Right ventricle myocardium inferior (tissue), 1 donor: ENCODE data around the gene VOPP1. TPM values are rescaled to one million over a fixed set of nuclear protein-coding genes. Genes with fewer than 3 reads are reported as not detected.
"Not testable (repeated sequence)": the region's sequence is repeated elsewhere in the genome, so short reads cannot be mapped to it uniquely, and the experiment has no call there.

Experiments
- ATAC-seq: fragments of 200-7000 bp; cut with Tn5 transposase; one replicate; pipeline ENCODE4 v1.9.1; 2020; ENCODE audit warnings: mild to moderate bottlenecking, moderate library complexity
- DNase-seq: peaks from one replicate; pipeline ENCODE4 v3.0.0; 2021; ENCODE audit errors: missing footprints
- intact Hi-C: fragments of 100-400 bp; cut with DNase I; formaldehyde crosslinking; loops from one replicate; pipeline ENCODE4 v1.11.0; 2022
- total RNA-seq: library from RNA; stranded (reverse); fragmentation: NEBNext Ultra II Directional; extraction: Animal tissue kit (Norgen Biotek cat#: 25700); gene quantifications from one replicate; pipeline ENCODE4 v1.2.1, GENCODE V29; 2021
- donor health status: DM: no; HTN: yes; CAD: no; lungs with severe emphysema.

Gene VOPP1
- total RNA-seq, 1 donor from 2014 or later = 23.1 TPM

DNA sequence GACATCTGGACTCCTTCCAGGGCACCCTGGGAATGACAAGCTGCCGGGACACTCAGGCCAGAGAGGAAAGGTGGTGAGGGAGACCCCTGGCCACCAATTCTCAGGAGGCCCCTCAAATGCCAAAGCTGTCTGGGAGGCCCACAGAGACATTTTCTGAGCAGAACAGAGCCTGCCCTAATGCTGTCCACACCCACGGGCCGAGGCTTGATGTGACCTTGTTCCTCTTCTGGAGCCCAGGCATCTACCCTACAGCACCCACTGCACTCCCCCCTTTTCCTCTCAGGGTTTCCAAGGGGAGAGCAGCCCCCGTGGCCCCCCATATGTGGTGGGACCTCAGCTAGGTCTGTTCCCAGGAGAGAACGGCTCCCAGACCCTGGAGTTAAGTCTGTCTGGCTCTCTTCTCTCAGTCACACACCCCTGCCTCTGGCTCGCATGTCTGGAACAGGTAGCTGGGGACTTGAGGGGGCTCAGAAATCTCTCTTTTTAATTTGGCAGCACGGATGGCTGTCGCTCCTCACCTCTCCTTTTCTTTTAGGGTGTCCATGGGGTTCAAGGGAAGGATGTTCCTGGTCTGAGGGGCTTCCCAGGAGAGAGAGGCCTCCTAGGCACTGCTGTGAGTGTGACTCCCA lies 16.8 kb upstream of the VOPP1 start:
- ATAC-seq (no peak), DNase-seq (no peak)
- intact Hi-C loops = no loop called here

DNA sequence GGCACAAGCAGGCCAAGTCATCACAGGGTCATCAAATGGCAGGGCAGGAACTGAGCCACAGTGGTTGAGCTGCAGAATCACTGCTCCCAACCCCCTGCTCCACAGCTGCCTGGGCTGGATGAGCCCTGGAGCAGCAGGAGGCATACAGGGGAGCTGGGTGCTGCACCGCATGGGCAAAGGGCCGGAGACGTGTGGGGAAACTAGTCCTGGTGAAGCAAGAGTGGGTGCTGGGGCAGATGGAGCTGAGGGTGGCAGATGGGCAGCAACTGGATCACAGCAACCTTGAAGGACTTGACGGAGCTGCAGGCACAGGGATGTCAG lies 16.0 kb upstream of the VOPP1 start:
- ATAC-seq (no peak), DNase-seq (no peak)
- intact Hi-C loops = no loop called here

DNA sequence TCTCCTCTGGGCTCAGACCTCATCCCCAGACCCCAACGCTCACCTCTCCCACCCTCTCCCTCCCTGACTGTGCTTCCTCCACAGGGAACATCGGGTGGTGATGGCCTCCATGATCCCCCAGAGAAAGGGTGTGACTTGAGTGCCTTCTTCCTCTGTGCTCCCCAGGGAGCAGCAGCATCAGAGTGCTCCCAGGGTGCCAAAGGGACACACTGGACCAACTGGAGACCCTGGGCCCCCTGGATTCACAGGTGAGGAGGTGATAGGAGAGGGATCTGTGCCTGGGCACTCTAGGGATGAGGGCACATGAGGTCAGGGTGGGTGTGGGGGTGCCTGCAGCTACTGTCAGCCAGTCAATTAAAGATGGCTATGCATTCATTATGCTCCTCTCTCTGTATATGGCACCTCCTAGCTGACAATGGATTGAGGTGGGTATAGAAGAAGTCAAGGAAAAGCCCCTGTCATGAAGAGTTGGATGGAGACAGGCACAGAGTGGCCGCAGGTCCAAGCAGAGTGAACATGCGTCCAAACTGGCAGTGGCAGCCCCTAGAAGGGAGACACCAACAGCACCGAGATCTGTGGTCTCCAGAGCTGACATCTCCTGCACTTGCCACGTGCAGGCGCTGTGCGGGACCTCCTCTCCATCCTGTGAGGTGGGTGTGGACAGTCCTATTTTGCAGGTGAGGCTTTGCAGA lies 15.5 kb upstream of the VOPP1 start:
- no peak for DNase-seq
- no peak for ATAC-seq
- intact Hi-C loops = no loop called here

DNA sequence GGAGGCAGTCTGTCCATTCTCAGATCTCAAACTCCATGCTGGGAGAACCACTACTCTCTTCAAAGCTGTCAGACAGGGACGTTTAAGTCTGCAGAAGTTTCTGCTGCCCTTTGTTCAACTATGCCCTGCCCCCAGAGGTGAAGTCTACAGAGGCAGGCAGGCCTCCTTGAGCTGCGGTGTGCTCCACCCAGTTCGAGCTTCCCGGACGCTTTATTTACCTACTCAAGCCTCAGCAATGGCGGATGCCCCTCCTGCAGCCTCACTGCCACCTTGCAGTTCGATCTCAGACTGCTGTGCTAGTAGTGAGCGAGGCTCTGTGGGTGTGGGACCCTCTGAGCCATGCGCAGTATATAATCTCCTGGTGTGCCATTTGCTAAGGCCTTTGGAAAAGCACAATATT lies 10.4 kb upstream of the VOPP1 start:
- DNase-seq, intact Hi-C loops, ATAC-seq: not testable (repeated sequence)

DNA sequence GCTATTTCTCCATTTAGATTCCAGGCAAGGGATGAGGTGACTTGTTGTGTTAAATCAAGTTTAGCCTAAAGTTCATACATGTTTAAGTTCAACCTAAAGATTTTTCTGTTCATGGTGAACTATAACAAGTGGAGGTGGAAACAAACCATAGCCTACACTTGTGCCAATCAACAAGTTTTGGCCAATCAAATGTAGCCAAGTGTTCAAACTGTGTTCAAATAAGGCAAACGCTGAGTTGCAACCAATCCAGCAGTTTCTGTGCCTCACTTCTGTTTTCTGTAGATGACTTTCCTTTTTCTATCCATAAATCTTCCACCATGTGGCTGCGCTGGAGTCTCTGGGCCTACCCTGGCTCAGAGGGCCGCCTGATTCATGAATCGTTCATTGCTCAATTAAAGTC lies 4.5 kb upstream of the VOPP1 start:
- ATAC-seq (no peak), DNase-seq (no peak)
- intact Hi-C loops = no loop called here

DNA sequence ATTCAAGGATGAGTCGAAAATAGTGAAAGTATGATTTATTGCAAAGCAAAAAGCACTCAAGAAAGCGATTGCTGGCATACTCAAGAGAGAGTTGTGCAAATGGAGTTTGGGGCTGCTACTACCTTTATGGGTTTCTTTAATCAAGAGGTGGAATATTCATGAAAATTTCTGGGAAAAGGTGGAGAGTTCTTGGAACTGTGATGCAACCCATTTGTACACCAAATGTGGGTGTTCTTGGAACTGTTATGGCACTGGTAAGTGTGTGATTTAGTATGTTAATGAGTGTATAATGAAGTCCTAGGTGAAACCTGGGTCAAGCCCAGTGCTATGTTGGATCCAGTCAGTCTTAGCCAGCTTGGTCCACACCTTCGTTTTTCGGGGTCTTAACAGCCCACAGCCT lies 3.4 kb upstream of the VOPP1 start:
- no peak for DNase-seq
- no peak for ATAC-seq
- intact Hi-C loops = no loop called here

DNA sequence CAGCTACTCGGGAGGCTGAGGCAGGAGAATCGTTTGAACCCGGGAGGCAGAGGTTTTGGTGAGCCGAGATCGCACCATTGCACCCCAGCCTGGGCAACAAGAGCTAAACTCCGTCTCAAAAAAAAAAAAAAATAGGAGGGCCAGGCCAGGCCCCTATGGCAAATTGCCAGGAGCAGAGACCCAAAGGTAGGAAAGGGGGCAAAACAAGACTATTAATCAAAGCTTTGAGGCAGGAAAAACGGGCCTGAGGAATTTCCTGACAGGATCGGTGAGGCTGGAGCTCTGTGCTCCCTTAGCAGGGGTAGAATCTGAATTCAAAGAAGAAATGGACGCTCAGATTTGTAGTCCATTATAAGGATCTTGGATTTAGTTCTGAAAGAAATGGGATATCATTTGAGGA lies 2.8 kb upstream of the VOPP1 start:
- DNase-seq (no peak), ATAC-seq (no peak)
- intact Hi-C loops = no loop called here

DNA sequence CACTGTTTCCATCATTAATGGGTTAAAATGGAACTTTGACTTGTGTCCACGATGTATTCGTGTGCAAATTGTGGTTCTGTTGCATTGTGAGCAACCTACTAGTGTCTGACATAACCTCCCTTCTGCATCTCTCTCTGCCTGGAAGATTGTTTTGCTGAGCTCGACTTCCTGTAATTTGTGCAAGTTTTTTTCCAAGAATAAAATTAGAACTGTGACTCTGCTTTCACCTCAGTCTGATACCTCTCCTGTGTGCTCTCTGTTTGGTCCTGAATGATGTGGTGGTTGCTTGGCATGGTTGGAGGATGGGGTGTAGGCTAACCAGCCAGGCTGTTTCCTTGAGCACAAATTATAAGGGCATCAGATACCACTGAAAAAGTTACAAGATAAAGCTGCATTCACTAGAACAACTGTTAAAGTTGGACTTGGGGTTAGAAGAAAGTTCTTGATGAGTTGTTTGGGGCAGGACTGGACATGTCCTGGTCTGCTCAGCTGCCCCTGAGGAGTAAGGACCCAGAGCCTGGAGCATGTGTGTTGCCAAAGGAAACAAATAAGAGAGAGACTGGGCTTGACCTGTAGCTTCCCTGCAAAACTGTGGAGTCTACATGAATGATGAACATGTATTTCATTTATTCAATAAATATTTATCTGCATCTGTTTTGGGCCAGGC lies 1.9 kb upstream of the VOPP1 start:
- DNase-seq (no peak), ATAC-seq (no peak)
- intact Hi-C loops = loop anchor here (5.0 kb wide), 1 partner anchor 57 kb away; no protein-coding TSS in a partner anchor

DNA sequence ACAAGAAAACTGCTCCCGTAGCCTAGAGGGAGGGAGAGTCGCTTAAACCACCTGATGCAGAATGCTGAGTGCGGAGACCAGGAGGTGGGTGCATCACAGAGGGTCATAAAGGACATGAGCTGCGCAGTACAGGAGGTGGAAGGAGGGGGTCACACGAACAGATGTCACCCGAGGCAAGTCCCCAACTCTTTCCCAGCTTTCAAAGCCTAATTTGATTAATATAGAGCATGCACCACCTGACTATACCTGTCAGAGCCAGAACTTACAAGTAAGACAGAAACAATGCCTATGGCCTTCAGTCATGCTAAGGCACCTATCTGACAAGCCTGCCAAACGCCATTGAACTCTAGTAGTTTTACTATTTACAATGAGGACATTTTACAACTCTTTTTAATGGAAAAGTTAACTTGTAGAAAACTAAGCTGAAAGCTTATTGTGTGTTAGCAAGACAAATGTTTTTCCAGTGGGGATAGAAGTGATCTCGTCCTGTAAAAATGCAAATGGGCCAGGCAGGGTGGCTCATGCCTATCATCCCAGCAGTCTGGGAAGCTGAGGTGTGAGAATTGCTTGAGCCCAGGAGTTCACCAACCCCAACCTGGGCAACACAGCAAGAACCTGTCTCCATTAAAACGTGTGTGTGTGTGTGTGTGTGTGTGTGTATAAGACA lies 1.1 kb upstream of the VOPP1 start:
- intact Hi-C loops = loop anchor here (2.0 to 5.0 kb wide), 2 partner anchors 56 to 209 kb away; partner anchors contain the start of gene LANCL2
- DNase-seq = no peak

DNA sequence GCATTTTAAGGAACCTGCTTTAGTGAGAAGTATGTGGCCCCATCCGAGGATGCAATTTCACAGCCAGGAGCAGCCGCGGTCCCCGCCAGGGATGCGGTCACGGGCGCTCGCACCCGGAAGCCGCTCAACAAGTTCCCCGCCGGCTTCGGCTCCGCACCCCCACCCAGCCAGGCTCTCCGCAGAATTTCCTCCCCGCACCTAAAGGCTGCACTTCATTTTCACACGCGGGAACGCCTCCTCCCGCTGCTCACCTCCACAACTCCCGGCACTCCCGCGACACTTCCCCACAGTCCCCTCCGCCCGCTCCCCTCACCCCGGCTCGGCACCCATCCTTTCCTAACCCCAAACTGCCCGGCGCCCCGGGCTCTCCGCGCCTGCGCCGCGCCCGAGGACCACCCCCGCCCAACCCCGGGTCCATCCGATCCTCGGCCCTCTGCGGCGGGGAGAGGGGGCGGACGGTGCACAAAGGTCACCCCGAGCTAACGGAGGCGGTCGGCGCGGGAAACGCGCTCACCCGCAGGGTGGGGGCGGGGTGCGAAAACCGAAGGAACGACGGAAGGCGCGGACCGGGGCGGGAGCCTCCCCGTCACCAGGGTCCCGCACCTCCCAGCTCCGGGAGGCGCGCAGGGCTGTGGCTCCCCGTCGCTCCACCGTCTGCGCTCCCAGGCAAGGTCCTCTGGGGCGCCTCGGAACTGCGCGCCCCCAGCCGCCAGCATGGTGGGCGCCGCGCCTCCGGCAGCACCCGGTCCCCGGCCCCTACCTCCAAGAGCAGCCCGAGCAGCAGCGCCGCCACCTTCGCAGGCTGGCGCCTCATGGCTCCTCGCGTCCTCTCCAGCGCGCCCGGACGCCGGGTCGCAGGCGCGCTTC lies 558 bp downstream of the VOPP1 start:
- ATAC-seq = peak; percentile 49
- intact Hi-C loops = loop anchor here (2.0 to 5.0 kb wide), 2 partner anchors 54 to 207 kb away; partner anchors contain the start of gene LANCL2
- peak; percentile 80 for DNase-seq

More for the DNA sequence above, 1.1 kb upstream of the VOPP1 start:
- ATAC-seq = no peak

DNA sequence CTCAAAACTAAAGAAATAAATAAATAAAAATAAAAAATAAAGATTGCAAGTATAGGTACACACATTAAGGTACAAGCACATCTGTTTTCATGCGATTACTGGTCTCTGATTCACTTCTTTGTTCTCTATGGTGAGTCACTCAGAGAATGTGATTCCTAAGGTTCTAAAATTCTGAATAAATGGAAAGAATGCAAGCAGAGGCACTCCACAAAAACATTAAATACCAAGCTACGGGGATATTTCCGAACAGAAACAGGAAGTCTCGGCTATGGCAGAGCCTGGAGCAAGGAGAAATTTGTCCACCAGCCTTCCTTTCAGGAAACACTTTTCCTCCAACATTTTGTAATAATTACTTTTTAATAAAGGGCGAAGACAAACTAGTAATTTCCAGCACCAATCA lies 1.4 kb downstream of the VOPP1 start:
- no peak for ATAC-seq
- intact Hi-C loops = loop anchor here (5.0 kb wide), 1 partner anchor 54 kb away; no protein-coding TSS in a partner anchor
- DNase-seq = no peak

DNA sequence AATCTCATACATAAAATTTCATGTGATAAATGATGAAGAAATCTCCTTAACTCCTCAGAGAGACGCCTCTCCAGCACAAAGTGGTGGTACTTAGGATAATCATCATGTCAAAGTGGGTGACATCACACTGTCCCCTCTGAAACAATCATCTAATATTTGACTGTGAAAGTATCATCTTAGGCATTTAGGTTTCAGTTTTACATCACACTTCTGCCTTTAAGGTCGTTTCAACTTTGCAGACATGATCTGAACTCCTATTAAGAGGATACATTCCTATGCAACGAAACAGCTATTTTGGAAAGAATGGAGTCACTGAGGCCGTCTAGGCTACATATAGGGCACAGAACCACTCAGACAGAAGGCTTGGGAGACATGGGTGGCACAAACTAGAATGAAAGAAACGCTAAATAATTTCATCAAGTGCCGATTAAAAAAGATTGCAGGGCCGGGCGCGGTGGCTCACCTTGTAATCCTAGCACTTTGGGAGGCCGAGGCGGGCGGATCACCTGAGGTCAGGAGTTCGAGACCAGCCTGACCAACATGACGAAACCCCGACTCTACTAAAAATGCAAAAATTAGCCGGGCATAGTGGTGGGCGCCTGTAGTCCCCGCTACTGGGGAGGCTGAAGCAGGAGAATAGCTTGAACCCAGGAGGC lies 2.0 kb downstream of the VOPP1 start:
- no peak for ATAC-seq
- intact Hi-C loops = loop anchor here (5.0 kb wide), 1 partner anchor 53 kb away; no protein-coding TSS in a partner anchor
- DNase-seq = no peak

DNA sequence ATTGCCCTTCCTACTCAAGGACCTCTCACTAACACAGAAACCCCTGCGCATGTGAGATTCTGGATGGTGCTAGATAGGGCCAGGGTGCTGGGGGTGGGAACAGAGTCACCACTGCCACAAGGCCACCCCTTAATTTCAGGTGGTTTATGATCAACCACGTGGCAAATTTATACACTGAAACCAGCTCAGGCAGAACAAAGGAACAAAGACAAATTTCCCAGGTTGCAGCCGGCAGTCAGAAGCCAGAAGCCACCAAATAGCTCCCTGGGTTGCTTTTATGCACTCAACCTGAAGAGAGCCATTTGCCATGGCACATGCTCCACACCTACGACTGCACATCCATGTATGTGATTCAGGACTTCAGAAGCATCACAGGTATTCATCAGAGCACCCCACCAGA lies 2.5 kb downstream of the VOPP1 start:
- DNase-seq = no peak
- no peak for ATAC-seq
- intact Hi-C loops = loop anchor here (5.0 kb wide), 1 partner anchor 52 kb away; no protein-coding TSS in a partner anchor

DNA sequence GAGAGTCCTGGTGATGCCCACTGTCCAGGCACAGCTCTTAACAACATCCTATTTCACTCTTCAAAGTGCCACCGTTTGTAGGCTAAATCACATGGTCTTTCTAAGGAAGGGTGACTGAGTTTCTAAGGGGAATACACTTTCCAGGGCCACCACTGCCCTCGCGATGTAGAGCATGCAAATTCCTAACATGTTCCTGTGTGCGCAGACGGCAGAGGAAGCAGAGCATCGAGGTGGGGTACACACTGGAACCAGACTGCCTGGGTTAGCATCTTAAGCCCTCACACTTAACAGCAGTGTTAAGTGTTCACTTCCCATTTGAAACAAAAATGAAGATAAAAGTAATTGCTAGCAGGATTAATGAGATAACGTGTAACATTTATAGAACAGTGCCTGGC lies 3.0 kb downstream of the VOPP1 start:
- no peak for ATAC-seq
- intact Hi-C loops = no loop called here
- no peak for DNase-seq

DNA sequence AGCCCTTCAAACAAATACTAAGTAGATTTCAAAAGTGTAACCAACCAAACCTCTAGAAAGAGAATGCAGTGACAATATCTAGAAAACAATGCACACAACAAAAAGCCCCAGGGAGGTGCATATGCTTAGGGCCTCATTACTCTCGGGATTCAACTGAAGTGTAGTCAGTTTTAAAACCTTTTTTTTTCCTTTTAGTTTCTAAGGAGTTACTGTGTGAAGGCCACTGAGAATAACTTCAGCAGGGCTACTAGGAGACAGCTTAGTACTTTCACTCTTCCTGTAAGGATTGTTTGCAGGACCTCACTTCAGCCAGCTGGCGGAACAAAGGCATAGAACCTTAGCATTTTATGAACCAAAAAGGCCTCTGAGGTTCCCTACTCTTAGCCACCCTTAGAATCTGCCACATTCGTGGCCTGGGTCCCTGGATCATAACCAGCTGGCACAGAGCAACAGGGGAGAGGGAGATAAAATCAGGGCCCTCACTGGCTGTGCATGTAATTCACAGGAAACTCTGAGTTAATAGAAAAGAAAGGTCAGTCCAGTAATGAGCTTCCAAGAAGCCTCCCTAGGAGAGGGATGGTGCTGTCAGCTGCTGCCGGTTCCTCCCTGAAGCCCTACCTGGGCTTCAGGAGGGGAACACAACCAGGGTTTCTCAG lies 3.6 kb downstream of the VOPP1 start:
- intact Hi-C loops = loop anchor here (1.0 kb wide), 1 partner anchor 18 kb away; no protein-coding TSS in a partner anchor
- no peak for ATAC-seq
- no peak for DNase-seq

DNA sequence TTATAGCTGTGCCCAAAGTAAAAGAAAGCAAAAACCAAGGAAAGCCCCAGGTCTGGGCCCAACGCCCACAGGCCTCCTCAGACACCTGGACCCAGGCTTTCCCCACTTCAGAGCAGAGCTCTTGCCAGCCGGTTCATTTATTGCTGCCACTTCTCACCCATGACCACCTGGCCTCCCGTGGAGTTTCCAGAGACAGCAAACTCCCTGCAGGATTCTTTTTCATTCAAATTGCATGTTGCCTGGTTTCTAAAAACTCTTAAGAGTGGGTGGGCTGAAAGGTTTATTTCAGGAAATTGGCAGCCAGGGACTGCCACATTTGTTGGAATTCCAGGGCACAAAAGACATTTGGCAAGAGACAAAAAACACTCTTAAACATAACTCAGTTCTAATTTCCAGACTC lies 4.7 kb downstream of the VOPP1 start:
- intact Hi-C loops = no loop called here
- DNase-seq (no peak), ATAC-seq (no peak)

DNA sequence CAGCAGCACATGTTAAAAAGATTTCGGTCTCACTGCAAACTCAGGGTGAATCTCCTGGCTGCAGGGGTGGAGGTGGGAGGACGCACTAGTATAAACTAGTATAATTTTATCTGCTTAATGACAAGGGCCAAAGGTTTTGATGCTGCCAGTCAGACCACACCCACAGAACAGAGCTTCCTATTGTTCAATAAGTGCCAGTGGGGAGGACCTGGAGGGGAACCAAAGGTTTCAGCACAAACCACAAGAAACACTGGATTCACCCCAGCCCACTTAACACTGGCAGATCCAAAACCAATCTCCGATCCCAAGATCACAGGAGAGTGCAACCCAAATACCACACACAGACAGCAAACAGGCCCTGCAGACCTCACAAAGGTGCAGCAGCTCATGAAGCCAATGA lies 6.6 kb downstream of the VOPP1 start:
- no peak for DNase-seq

More for the DNA sequence above, 6.6 kb downstream of the VOPP1 start:
- intact Hi-C loops = no loop called here
- ATAC-seq = no peak
